Tibial artery (tissue), 4 donors: ENCODE results near the gene SRCIN1.

Experiments
- DNase-seq, 2 donors: peaks; one replicate each; pipeline ENCODE4 v3.0.0-alpha.2; 2019
- H3K27ac ChIP-seq, 2 donors: fragments of 200-600 bp; sonication (generic) in 1 of 2; 1 replicate in 1 of 2; 2 replicates in 1 of 2; pipeline ENCODE4 v1.5.1; 2018 to 2019; ENCODE audit warnings: mild to moderate bottlenecking in 1 of 2
- H3K27me3 ChIP-seq, 2 donors: fragments of 200-600 bp; sonication (generic) in 1 of 2; one replicate each; pipeline versions ENCODE4 v1.5.1 to v1.6.0; 2016 to 2019
- H3K36me3 ChIP-seq, 3 donors: fragments of 200-600 bp; sonication (generic) in 2 of 3; one replicate each; pipeline ENCODE4 v1.5.1; 2016 to 2019; ENCODE audit warnings: mild to moderate bottlenecking in 2 of 3
- H3K4me1 ChIP-seq, 4 donors: fragments of 200-600 bp; sonication (generic) in 2 of 4; 1 replicate in 3 of 4; 2 replicates in 1 of 4; pipeline ENCODE4 v1.5.1; 2016 to 2019
- H3K4me3 ChIP-seq, 2 donors: fragments of 200-600 bp; sonication (generic) in 1 of 2; 1 replicate in 1 of 2; 2 replicates in 1 of 2; pipeline ENCODE4 v1.5.1; 2018 to 2019; ENCODE audit warnings: mild to moderate bottlenecking in 2 of 2
- H3K9me3 ChIP-seq, 3 donors: fragments of 200-600 bp; sonication (generic) in 1 of 3; one replicate each; pipeline ENCODE4 v1.5.1; 2016 to 2019
- intact Hi-C: fragments of 100-400 bp; cut with DNase I; formaldehyde crosslinking; loops from one replicate; pipeline ENCODE4 v1.15.0; 2023; ENCODE audit warnings: low total_unique reads
- TF ChIP-seq, protein P1 (sequence below), 2 experiments: fragments of 200-600 bp in 1 of 2; fragments of 450-650 bp in 1 of 2; IDR thresholded peaks; one replicate each; pipeline ENCODE4 v1.5.1; 2017 to 2019; ENCODE audit warnings: antibody characterized with exemption in 2 of 2, mild to moderate bottlenecking in 1 of 2, moderate library complexity in 1 of 2

SRCIN1 gene

DNA sequence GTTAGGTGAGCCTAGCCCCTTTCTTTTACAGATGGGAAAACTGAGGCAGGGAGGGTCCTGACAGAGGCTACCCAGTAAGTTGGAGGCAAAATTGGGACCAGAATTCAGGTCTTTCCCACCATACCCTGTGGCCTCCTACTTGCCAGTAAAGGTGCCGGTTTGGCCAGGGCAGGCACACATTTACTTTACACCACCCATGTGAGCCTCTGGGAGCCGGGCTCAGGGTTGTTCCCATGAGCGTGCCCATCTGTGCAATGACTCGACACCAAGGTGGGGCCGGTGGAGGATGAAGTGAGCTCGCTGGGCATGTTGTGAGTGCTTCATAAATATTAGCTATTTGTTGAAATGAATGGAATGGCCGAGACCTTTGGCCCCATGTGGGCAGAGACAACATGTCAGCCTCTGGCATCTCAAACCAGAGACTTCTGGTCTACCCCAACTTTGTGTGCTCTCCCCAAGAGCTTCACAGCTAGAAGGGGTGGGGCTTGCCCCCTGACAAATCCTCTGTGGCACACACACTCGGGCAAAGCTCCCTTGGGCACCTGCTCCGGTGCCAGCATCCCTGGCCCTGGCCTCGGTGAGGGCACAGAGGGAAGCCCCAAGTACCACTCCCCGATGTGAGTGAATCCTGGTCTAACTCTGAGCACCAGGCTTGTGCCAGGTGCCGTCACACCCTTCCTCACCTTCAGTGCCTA is 60.1 kb downstream of the SRCIN1 start:
- TF ChIP-seq, protein P1, sequence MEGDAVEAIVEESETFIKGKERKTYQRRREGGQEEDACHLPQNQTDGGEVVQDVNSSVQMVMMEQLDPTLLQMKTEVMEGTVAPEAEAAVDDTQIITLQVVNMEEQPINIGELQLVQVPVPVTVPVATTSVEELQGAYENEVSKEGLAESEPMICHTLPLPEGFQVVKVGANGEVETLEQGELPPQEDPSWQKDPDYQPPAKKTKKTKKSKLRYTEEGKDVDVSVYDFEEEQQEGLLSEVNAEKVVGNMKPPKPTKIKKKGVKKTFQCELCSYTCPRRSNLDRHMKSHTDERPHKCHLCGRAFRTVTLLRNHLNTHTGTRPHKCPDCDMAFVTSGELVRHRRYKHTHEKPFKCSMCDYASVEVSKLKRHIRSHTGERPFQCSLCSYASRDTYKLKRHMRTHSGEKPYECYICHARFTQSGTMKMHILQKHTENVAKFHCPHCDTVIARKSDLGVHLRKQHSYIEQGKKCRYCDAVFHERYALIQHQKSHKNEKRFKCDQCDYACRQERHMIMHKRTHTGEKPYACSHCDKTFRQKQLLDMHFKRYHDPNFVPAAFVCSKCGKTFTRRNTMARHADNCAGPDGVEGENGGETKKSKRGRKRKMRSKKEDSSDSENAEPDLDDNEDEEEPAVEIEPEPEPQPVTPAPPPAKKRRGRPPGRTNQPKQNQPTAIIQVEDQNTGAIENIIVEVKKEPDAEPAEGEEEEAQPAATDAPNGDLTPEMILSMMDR (IDR thresholded peaks at IDR 0.05) = no peak
- intact Hi-C loops = no loop called here
- Histone ChIP-seq H3K9me3 (no peaks in the 10 kb centered on the region), H3K36me3 (no peaks in the 10 kb centered on the region), H3K4me1 (peaks cover 0 to under 1% (median 0%) of the 10 kb centered on the region in 4 donors), H3K27ac (no peak overlapping the region), H3K4me3 (no peak overlapping the region), H3K27me3 (peaks cover 0 to 63% of the 10 kb centered on the region in 2 donors)
- no peak for DNase-seq

GRCh38 chr17:38544839-38545209 is 60.9 kb downstream of the SRCIN1 start:
- Histone ChIP-seq H3K36me3 (no peaks in the 10 kb centered on the region), H3K4me1 (no peaks in the 10 kb centered on the region), H3K27ac (no peak overlapping the region), H3K27me3 (peaks cover 0 to 71% of the 10 kb centered on the region in 2 donors), H3K4me3 (no peak overlapping the region), H3K9me3 (no peaks in the 10 kb centered on the region)
- intact Hi-C loops = no loop called here
- TF ChIP-seq, protein P1 (IDR thresholded peaks at IDR 0.05) = no peak
- no peak for DNase-seq

- Histone ChIP-seq H3K4me1 (no peaks in the 10 kb centered on the region), H3K9me3 (no peaks in the 10 kb centered on the region), H3K27me3 (peaks cover 0 to 75% of the 10 kb centered on the region in 2 donors), H3K4me3 (no peak overlapping the region), H3K36me3 (no peaks in the 10 kb centered on the region), H3K27ac (no peak overlapping the region)
- DNase-seq = no peak
- intact Hi-C loops = no loop called here
- TF ChIP-seq, protein P1 (IDR thresholded peaks at IDR 0.05) = no peak
Observed at GRCh38 chr17:38544175-38544838, 61.4 kb downstream of the SRCIN1 start.

DNA sequence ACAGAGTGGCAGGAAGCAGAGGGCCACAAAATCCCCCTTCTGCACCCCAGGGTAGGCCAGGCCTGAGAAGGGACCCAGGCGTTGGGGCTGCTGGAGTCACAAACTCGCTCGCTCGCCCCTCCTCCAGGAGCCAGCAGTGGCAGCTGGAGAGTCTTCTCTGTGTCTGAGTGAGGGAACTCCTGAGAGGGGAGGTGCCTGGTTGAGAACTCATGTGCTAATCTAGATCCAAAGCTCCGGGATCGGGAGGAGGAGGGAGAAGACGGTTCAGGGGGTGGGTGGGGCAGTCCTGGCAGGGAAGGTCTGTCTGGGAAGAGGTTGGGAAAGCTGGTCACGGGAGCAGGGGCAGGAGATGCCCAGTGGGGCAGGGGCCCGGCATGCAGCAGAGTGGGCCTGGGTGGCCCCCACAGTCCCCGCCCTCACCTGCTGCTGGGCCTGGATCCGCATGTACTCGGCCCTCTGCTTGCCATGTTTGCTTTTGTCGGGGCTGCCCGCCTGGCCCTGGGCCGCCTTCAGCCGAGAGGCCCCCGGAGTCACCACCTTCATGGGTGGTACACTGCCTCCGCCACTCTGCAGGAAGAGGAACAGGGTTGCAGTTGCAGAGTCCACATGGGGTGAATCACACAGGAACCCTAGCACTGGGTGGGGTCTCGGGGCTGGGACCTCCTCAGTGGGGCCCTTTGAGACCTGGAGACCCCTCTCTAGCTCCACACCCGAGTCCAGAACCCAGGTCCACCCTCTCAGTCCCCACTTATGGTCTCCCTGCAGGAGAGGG is 62.2 kb downstream of the SRCIN1 start:
- no peaks in the 10 kb centered on the region for H3K36me3 ChIP-seq
- peaks cover 0 to 76% of the 10 kb centered on the region in 2 donors for H3K27me3 ChIP-seq
- intact Hi-C loops = no loop called here
- no peak overlapping the region for H3K27ac ChIP-seq
- no peak for DNase-seq
- H3K4me1 ChIP-seq = no peaks in the 10 kb centered on the region
- H3K4me3 ChIP-seq = no peak overlapping the region
- TF ChIP-seq, protein P1 (IDR thresholded peaks at IDR 0.05) = no peak
- no peaks in the 10 kb centered on the region for H3K9me3 ChIP-seq

GRCh38 chr17:38542286-38542685 is 63.5 kb downstream of the SRCIN1 start:
- TF ChIP-seq, protein P1 (IDR thresholded peaks at IDR 0.05) = no peak
- H3K9me3 ChIP-seq = no peaks in the 10 kb centered on the region
- H3K36me3 ChIP-seq = no peaks in the 10 kb centered on the region
- intact Hi-C loops = no loop called here
- peaks cover 0 to 71% of the 10 kb centered on the region in 2 donors for H3K27me3 ChIP-seq
- H3K4me1 ChIP-seq = no peaks in the 10 kb centered on the region
- DNase-seq = no peak
- no peak overlapping the region for H3K4me3 ChIP-seq
- H3K27ac ChIP-seq = no peak overlapping the region
